Activated effector memory CD4-positive, alpha-beta T cell treated with anti-CD3 and anti-CD28 coated beads, Interleukin-2, amount 50 U/mL, for 16 hours (primary cell): ENCODE measurements around the gene SEMA6B.

Source experiments
- DNase-seq: peaks from one replicate; pipeline ENCODE4 v3.0.0-alpha.2; 2020

Gene SEMA6B

GRCh38 chr19:4505570-4506448 lies 53.7 kb downstream of the SEMA6B start:
- no peak for DNase-seq

DNA sequence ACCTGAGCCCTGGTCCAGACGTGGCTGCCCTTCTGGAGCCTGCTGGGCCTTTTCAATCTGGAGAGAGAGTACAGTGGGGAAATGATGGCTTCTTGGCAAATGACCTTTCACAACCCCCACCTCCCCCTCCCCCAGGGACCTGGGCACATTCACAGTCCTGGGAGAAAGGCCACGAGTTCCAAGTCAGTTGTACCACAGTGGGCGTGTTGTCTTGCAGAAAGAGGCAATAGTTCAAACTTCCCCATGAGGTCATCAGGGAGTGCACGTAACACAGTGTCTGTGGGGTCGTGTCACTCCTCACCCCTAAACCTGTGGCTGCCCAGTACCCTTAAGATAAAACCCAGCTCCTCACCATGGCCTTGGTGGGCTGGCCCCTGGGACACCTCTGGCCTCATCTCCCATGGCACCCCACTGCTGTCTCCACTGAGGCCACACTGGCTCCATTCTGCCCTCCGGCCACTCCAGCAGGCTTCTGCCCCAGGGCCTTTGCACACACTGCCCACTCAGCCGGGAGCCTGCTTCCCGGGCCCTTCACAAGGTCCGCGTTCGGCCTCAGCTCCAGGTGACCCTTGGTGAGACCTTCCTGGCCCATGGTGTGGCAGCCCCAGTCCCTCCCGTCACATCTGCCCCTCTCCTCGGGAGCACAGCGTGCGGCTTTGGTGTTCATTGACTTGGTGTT lies 54.5 kb downstream of the SEMA6B start:
- no peak for DNase-seq

GRCh38 chr19:4504297-4504701 lies 55.2 kb downstream of the SEMA6B start:
- no peak for DNase-seq

- no peak for DNase-seq
Measured at GRCh38 chr19:4503825-4504170, 55.7 kb downstream of the SEMA6B start.

GRCh38 chr19:4503132-4503824 lies 56.2 kb downstream of the SEMA6B start:
- DNase-seq = no peak

DNA sequence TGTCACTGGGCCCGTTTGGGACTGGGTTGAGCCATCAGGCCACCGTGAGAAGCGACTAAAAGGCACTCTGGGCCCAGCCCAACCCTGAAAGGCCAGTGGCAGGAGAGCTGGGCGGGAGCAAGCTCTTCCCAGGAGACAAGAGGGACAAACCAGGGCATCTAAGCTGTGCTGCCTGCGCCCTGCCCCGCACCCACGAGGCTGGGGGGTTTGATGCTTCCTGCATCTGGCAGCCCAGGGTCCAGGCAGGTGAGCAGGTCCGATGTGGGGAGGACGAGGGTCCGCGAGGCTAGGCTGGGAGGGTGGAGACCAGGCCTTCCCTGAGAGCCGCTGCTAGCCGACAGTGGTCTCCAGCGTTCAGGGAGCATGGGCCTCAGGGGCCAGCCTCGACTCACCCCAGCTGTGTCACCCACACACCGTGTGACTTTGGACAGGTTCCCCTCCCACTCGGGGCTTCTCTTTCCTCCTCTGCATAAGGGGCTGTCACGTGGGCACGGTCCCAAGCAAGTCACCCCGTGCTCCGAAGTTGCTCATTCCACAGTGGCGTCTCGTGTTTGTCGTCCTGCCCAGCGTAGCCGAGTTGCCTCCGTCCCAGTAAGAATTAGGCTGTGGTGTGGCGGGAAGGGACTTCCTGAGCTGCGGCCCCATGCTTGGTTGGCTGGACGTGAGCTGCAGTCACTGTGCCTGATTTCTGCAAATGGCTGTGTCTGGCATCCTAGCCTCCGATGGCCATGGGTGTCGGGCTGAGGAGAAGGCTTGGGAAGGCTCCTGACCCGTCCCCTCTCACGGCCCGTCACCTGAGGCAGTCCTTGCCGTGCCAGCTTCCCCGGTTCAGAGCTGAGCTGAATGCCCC lies 57.0 kb downstream of the SEMA6B start:
- no peak for DNase-seq

GRCh38 chr19:4501691-4502090 lies 57.8 kb downstream of the SEMA6B start:
- no peak for DNase-seq

DNA sequence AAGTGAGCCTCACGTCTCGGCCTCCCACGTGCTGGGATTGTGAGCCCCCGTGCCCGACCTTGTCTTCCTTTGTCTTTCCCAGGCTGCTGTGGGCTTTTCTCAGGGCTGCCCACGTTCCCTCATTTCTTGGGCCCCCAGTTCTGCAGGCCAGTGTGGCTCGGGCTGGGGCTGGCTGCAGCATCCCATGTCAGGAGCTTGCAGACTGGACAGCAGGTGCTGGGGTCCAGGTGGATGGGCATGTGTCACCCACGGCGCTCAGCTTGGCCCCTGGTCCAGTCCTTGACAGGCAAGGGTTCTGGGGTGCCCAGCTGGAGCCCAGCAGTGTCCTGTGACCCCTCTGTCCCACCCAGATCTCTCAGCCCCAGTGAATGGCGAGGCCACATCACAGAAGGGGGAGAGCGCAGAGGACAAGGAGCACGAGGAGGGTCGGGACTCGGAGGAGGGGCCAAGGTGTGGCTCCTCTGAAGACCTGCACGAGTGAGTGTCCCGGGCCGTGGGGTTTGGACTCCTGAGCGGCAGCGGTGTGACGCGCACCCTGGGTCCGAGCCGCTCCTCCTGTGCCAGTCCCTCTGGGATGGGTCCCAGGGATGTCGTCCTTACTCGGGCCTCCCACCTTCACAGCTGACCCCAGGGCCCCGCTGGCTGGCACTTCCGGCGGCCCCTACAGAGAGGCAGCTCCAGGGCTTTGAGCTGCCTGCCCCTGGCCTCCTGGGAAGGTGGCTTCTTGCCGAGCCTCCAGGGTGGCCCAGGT lies 58.5 kb downstream of the SEMA6B start:
- DNase-seq = no peak

DNA sequence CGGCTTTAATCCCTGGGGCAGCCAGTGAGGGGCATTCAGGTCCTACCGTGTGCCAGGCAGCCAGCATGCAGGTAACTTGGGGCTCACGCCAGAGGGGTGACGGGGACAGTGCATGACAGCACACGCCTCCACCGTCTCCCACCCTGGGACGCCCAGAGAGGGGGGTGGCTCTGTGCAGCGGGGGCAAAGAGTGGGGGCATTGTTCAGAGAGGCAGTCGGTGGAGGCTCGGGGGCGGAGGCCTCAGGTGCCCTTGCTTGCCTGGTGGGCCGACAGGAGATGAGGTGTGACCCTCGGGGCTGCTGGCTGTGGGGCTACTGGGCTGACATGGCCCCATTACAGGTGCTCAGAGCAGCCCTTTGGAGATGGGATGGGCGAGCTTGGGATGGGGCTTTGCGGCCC lies 59.6 kb downstream of the SEMA6B start:
- DNase-seq = no peak

- DNase-seq = no peak
Measured at GRCh38 chr19:4499318-4499717, 60.2 kb downstream of the SEMA6B start.

DNA sequence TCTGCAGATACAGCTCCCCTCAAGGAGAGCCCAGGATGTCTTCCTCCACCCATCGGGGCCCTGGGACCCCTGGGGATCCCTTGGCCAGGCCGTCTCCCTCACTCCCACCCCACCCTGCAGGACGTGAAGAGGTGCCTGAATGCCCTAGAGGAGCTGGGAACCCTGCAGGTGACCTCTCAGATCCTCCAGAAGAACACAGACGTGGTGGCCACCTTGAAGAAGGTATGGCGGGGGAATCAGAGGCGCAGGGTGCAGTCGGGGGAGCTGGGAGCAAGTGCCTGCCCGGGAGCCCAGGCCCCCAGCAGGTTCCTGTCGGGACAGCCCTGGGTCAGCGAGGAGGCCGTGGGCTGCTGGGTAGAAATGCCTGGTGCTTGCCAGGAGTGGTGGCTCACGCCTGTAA lies 60.8 kb downstream of the SEMA6B start:
- no peak for DNase-seq

DNA sequence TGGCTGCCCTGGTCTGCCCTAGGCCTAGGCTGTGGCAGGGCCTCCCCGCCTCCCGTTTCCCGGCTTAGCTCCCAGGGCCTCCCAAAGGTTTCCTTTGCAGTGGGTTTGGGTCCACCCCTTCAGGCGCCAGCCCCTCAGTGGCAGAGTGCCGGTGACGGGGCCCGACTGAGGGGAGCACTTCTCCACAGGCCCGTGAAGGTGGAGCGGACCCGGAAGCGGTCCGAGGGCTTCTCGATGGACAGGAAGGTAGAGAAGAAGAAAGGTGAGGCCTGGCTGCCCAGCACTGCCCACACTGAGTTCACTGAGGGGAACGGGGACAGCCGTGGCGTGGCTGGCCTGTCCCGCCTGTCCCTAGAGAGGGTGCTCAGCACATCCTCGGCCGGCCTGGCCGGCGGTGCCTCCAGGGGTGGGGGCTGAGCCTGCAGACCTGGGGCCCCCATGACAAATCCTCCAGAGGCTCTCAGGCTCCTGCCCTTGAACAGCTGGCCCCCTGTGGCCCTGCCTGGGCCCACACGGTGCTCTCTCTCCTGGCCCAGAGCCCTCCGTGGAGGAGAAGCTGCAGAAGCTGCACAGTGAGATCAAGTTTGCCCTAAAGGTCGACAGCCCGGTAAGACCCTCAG lies 61.6 kb downstream of the SEMA6B start:
- DNase-seq = no peak

GRCh38 chr19:4496304-4496703 lies 63.2 kb downstream of the SEMA6B start:
- DNase-seq = no peak

DNA sequence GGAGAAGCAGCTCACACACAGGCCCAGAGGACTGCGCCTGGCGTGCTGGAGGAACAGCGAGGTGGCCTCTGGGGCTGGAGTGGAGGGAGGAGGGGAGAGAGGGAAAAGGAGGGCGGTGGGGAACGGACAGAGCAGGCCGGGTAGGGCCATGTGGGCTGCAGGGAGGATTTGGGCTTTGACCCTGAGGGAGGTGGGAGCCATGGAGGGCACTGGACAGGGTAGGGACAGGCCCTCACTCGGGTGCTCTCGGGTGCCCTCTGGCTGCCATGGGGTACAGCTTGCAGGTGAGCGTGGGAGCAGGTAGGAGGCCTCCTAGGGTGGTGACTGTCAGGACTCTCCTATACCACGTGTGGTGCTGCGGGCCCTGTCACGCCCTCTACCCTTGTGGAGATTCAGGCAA lies 64.0 kb downstream of the SEMA6B start:
- no peak for DNase-seq

GRCh38 chr19:4494691-4495064 lies 64.8 kb downstream of the SEMA6B start:
- DNase-seq = no peak

DNA sequence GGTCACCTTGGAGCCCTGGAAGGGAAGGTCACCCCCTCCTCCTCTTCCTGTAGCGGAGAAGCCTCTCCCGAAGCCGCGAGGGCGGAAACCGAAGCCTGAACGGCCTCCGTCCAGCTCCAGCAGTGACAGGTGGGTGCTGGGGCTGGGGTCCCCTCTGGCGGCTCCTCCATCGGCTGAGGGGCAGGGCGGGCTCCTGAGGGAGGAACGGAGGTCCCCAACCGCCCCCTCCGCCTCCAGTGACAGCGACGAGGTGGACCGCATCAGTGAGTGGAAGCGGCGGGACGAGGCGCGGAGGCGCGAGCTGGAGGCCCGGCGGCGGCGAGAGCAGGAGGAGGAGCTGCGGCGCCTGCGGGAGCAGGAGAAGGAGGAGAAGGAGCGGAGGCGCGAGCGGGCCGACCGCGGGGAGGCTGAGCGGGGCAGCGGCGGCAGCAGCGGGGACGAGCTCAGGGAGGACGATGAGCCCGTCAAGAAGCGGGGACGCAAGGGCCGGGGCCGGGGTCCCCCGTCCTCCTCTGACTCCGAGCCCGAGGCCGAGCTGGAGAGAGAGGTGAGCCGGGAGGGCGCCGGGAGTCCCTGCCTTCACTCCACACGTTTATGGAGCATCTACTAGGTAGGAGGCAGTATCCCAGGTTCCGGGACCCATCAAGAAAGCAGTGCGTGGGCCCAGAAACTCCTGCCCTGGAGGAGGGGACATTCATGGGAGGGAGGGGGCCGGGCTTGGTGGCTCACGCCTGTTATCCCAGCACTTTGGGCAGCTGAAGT lies 65.4 kb downstream of the SEMA6B start:
- DNase-seq = no peak

DNA sequence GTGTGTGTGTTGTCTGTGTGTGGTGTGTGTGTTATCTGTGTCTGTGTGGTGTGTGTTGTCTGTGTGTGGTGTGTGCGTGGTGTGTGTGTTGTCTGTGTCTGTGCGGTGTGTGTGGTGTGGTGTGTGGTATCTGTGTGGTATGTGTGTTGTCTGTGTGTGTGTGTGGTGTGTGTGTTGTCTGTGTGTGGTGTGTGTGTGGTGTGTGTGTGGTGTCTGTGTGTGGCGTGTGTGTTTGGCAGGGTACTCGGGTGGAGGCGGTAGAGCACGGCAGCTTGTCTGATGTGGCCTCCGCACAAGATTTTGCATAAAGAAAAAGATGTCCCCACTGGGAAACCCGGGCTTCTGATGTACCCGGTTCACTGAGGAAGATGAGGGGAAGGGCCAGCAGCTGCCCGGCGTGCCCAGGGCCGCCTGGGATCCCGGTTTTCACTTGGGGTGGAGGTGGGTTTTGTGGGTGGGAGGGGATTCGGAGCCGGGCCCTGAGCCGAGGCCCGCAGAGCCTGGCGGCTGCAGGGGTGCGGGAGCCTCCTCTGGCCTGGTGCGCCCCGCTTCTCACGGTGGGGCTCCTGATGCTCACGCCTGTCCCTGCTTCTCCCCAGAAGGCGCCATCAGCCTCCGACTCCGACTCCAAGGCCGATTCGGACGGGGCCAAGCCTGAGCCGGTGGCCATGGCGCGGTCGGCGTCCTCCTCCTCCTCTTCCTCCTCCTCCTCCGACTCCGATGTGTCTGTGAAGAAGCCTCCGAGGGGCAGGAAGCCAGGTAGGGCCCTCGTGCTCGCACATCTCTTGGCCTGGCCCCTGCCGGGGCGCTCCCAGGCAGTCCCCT lies 66.2 kb downstream of the SEMA6B start:
- DNase-seq = no peak
